K562 (cell line): Measurements from ENCODE around the gene DPP8. TPM values are rescaled to one million over a fixed set of nuclear protein-coding genes. Genes with fewer than 3 reads are reported as not detected.

ENCODE experiments used
- ATF1 ChIP-seq, 2 experiments: fragments of 450-650 bp in 1 of 2; IDR thresholded peaks; 2 replicates each; pipeline ENCODE4 v1.6.1; 2016; ENCODE audit warnings: missing compliant biosample characterization in 1 of 2, missing genetic modification characterization in 1 of 2
- DMBX1 ChIP-seq: fragments of 250-450 bp; sonication (Bioruptor Pico); IDR thresholded peaks from 2 replicates; pipeline ENCODE4 v1.8.0; 2022; ENCODE audit warnings: inconsistent platforms, mild to moderate bottlenecking, moderate library complexity, borderline replicate concordance
- E2F1 ChIP-seq: sonication (generic); formaldehyde crosslinking; IDR thresholded peaks from 2 replicates; pipeline ENCODE4 v1.8.1; 2023; ENCODE audit warnings: mild to moderate bottlenecking, missing genetic modification reagents, moderate library complexity
- EP300 ChIP-seq: IDR thresholded peaks from 2 replicates; pipeline ENCODE4 v1.6.1; 2012; ENCODE audit warnings: low read length, improper control_type of control experiment
- ESRRB ChIP-seq: fragments of 250-450 bp; sonication (Bioruptor Pico); IDR thresholded peaks from 2 replicates; pipeline ENCODE4 v1.5.0; 2020; ENCODE audit warnings: mild to moderate bottlenecking, moderate library complexity, borderline replicate concordance
- FOXA1 ChIP-seq: fragments of 450-650 bp; IDR thresholded peaks from 2 replicates; pipeline ENCODE4 v1.6.1; 2016; ENCODE audit warnings: mild to moderate bottlenecking, borderline replicate concordance
- GABPA ChIP-seq: fragments of 200-800 bp; sonication (Bioruptor generic); conservative IDR thresholded peaks from 2 replicates; pipeline ENCODE4 v1.6.1; 2016; ENCODE audit warnings: low read depth, missing genetic modification characterization, missing compliant biosample characterization
- NR0B1 ChIP-seq: fragments of 450-650 bp; IDR thresholded peaks from one replicate; pipeline ENCODE4 v1.6.1; 2018; ENCODE audit warnings: mild to moderate bottlenecking, moderate library complexity; ENCODE audit not compliant: partially characterized antibody
- PTRF ChIP-seq: fragments of 450-650 bp; IDR thresholded peaks from 2 replicates; pipeline ENCODE4 v1.6.1; 2016; ENCODE audit warnings: mild to moderate bottlenecking, missing genetic modification characterization, missing compliant biosample characterization
- RNF219 ChIP-seq: fragments of 250-450 bp; sonication (Bioruptor Pico); IDR thresholded peaks from 2 replicates; pipeline ENCODE4 v1.5.0; 2022; ENCODE audit warnings: mild to moderate bottlenecking
- SMARCE1 ChIP-seq: fragments of 450-650 bp; IDR thresholded peaks from 2 replicates; pipeline ENCODE4 v1.7.1; 2016; ENCODE audit warnings: mild to moderate bottlenecking
- THRA ChIP-seq: fragments of 450-650 bp; IDR thresholded peaks from 2 replicates; pipeline ENCODE4 v1.6.1; 2017; ENCODE audit warnings: mild to moderate bottlenecking, moderate library complexity
- USF2 ChIP-seq: sonication (generic); formaldehyde crosslinking; IDR thresholded peaks from 2 replicates; pipeline ENCODE4 v1.5.0; 2020; ENCODE audit warnings: missing genetic modification reagents
- ZFP91 ChIP-seq: sonication (generic); formaldehyde crosslinking; IDR thresholded peaks from 2 replicates; pipeline ENCODE4 v1.8.0; 2022; ENCODE audit warnings: mild to moderate bottlenecking, missing genetic modification reagents
- ZNF133 ChIP-seq: fragments of 250-450 bp; sonication (Bioruptor Pico); IDR thresholded peaks from 2 replicates; pipeline ENCODE4 v1.4.0; 2020; ENCODE audit warnings: mild to moderate bottlenecking
- ZNF41 ChIP-seq: fragments of 250-450 bp; sonication (Bioruptor Pico); conservative IDR thresholded peaks from 2 replicates; pipeline ENCODE4 v1.4.0; 2020; ENCODE audit warnings: mild to moderate bottlenecking
- ZNF445 ChIP-seq: fragments of 250-450 bp; sonication (Bioruptor Pico); IDR thresholded peaks from 2 replicates; pipeline ENCODE4 v1.4.0; 2020; ENCODE audit warnings: low read depth, mild to moderate bottlenecking, moderate library complexity
- ZZZ3 ChIP-seq: fragments of 450-650 bp; IDR thresholded peaks from 2 replicates; pipeline ENCODE4 v1.6.1; 2016; ENCODE audit warnings: antibody characterized with exemption, mild to moderate bottlenecking, moderate library complexity
- polyA plus RNA-seq, 8 experiments: library from polyadenylated mRNA; depleted of rRNA in 4 of 8; stranded (reverse) in 5 of 8; unstranded in 3 of 8; fragments of >200 nt; fragmentation: Nextera tagmentation in 2 of 8; fragmentation: Illumina TruSeq in 1 of 8; extraction: Ambion mirVana in 2 of 8; extraction: Trizol in 1 of 8; gene quantifications; 2 replicates each; pipeline versions ENCODE4 v1.2.1 to v1.2.3, GENCODE V29; 2011 to 2014; ENCODE audit warnings: inconsistent platforms in 1 of 8, missing spikeins in 1 of 8
- total RNA-seq, 7 experiments: library from RNA; depleted of rRNA in 6 of 7; stranded (reverse); fragments of >200 nt in 6 of 7; fragmentation: Illumina TruSeq in 2 of 7; extraction: Trizol in 2 of 7; gene quantifications; 2 replicates each; pipeline versions ENCODE4 v1.2.1 to v1.2.3, GENCODE V29; 2011 to 2021; ENCODE audit warnings: low replicate concordance in 1 of 7

The DPP8 gene
- total and polyA plus RNA-seq, 9 of the 15 experiments (the other 6 are each of a cell fraction or from before 2014, with no cell fraction given): 5.5 to 36.7 (median 20.7) TPM

- TF ChIP-seq ESRRB (CRISPR knock-in tag) (no peak), ZZZ3 (0 out of 2 replicates have a peak, but pooled peaks have one; percentile 34), FOXA1 (no peak), SMARCE1 (0 out of 2 replicates have a peak, but pooled peaks have one; percentile 15), RNF219 (CRISPR knock-in tag) (no peak), ZFP91 (CRISPR knock-in tag) (peak; percentile 59; the same call in 1 of the 2 replicates), E2F1 (CRISPR knock-in tag) (no peak; the same call in 1 of the 2 replicates), USF2 (CRISPR knock-in tag) (no peak), ZNF41 (CRISPR knock-in tag) (no peak), EP300 (peak; percentile 38; the same call in 1 of the 2 replicates), DMBX1 (CRISPR knock-in tag) (no peak), GABPA (tag) (peak; percentile 98), ZNF445 (CRISPR knock-in tag) (no peak), ZNF133 (CRISPR knock-in tag) (no peak), THRA (no peak), ATF1 (CRISPR knock-in tag; IDR thresholded peaks at IDR 0.05) (0 out of 2 replicates have a peak, but pooled peaks have one; percentile 6), ATF1 (tag; IDR thresholded peaks at IDR 0.05) (peak; percentile 88), PTRF (tag) (no peak), NR0B1 (no peak)
These were observed at the start of gene DPP8 (continued) for GRCh38 chr15:65516997-65517865.
